T follicular helper cell (primary cell): ENCODE results near the gene ADCK2.
"Not testable (repeated sequence)": the region's sequence is repeated elsewhere in the genome, so short reads cannot be mapped to it uniquely, and the experiment has no call there.

ENCODE experiments used
- DNase-seq: peaks from one replicate; pipeline ENCODE4 v3.0.0-alpha.2; 2020; ENCODE audit warnings: low read depth
- total RNA-seq, 2 experiments: gene quantifications; one replicate each; lab custom pipeline; 2026; lab: John Stamatoyannopoulos, UW

The ADCK2 gene, protein sequence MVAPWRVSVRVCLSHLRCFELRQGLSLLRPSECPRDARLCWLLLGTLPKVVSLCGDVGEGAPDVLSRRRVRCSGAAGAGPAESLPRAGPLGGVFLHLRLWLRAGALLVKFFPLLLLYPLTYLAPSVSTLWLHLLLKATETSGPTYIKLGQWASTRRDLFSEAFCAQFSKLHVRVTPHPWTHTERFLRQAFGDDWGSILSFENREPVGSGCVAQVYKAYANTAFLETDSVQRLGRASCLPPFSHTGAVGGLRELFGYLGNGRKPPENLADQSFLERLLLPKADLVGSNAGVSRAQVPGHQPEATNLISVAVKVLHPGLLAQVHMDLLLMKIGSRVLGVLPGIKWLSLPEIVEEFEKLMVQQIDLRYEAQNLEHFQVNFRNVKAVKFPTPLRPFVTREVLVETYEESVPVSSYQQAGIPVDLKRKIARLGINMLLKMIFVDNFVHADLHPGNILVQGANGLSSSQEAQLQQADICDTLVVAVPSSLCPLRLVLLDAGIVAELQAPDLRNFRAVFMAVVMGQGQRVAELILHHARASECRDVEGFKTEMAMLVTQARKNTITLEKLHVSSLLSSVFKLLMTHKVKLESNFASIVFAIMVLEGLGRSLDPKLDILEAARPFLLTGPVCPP
- total RNA-seq: 22.2 to 35.6 reads per million in 2 experiments

GRCh38 chr7:140672382-140673062 is at the start of gene ADCK2:
TSS of gene ADCK2 (plus strand) at chr7:140672945. CDS start at chr7:140673331, 386 bp downstream.
- DNase-seq: peak; percentile 40

DNA sequence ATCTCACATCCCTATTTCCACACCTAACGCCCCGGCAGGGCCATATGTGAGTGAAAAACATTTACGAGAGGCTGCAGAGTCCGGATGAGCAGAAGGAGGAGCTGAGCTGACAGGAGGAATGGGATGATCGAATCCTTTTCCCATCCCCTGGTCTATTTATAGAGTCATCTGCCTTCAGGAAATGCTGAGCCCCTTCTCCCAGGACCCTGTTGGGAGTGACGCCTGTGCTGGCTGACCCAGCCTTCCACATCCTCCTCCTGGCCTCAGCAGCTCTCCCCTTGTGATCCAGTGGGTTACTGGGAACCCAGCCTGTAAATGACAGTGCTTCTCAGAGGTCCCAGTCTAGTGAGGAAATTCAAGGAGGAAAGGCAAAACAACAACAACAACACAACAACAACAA is 48.8 kb upstream of the ADCK2 start:
- DNase-seq: no peak

DNA sequence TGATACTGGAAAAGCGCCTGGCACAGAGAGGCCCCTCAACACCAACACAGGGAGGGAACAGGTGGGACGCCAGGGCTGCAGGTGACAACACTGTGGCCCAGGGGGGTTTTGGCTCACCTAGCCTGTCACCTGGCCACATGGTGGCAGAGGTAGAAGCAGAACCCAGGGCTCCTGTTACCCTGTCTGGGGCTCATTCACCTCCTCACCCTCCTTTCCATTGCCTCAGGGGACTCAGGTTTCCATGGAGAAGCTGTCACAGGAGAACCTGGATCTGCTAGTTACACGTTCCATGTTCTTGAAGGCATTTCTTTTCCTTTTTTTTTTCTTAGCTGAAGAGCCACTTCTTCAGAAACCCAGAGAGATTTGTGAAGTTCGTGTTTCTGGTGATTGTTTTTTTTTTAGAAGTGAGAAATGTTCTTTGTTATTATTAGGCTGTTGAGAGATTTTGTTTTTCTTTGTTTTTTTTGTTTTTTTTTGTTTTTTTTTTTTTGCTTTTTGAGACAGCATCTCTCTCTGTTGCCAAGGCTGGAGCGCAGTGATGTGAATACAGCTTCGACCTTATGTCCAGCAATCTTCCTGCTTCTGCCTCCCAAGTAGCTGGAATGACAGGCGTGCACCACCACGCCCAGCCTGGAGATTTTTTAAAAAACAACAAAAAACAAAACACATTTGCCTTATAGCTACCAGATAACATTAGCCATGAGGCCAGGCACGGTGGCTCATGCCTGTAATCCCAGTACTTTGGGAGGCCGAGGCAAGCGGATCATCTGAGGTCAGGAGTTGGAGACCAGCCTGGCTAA is 48.2 kb upstream of the ADCK2 start:
- DNase-seq: no peak

DNA sequence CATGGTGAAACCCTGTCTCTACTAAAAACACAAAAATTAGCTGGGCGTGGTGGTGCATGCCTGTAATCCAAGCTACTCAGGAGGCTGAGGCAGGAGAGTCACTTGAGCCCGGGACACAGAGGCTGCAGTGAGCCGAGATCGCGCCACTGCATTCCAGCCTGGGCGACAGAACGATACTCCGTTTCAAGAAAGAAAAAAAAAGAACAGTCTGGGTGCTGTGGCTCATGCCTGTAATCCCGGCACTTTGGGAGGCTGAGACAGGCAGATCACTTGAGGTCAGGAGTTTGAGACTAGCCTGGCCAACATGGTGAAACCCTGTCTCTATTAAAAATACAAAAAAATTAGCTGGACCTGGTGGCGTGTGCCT is 47.6 kb upstream of the ADCK2 start:
- not testable (repeated sequence) for DNase-seq

DNA sequence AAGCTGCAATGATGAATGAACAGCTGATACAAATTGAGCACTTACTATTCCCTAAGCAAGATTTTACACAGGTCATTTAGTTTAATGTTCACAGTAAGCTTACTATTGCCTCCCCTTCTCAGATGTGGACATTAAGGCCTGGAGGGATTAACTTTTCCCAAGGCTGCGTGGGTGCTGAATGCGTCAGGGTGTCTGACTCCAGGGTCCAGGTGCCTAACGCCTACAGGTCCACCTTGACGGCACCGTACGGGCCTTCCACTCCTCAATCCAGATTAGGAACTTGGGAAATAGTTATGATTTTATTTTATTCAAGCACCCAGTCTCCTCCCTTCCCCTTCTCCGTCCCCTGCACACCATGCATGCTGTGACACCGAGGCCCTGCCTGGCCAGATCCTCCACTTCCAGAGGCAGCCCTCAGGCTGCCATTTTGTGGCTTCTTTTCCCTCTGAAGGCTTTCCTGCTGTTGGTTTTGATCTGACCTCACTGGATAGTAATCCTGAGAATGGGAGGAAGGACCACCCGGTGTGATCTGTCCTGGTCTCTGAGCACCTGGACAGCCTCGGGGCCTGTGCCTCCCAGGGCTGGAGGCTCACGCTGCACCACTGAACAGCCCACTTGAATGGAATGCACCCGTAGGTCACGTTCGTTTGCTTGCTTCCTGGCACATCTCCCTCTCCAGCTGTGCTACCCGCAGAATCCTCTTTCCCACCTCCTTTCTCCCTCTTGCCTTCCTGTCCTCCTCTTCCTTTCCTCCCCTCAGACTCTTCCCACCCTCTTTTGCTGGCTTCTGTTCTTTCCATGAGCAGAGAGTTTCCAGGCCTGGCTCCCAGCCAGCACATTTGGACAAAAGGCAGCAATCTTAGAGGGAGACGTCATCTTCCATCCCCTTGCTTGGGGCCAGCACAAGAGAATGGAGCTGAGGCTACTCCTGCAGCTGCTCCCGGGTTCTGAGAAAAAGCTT is 46.6 kb upstream of the ADCK2 start:
- no peak for DNase-seq

GRCh38 chr7:140631021-140631420 is 41.7 kb upstream of the ADCK2 start:
- no peak for DNase-seq

- no peak for DNase-seq
These were observed 41.1 kb upstream of the ADCK2 start for GRCh38 chr7:140631602-140632001.

- DNase-seq: no peak
These were observed 37.4 kb upstream of the ADCK2 start for GRCh38 chr7:140635345-140635744.

- DNase-seq: no peak
These were observed 36.9 kb upstream of the ADCK2 start for GRCh38 chr7:140635816-140636215.

GRCh38 chr7:140637400-140637799 is 35.3 kb upstream of the ADCK2 start:
- DNase-seq: no peak

DNA sequence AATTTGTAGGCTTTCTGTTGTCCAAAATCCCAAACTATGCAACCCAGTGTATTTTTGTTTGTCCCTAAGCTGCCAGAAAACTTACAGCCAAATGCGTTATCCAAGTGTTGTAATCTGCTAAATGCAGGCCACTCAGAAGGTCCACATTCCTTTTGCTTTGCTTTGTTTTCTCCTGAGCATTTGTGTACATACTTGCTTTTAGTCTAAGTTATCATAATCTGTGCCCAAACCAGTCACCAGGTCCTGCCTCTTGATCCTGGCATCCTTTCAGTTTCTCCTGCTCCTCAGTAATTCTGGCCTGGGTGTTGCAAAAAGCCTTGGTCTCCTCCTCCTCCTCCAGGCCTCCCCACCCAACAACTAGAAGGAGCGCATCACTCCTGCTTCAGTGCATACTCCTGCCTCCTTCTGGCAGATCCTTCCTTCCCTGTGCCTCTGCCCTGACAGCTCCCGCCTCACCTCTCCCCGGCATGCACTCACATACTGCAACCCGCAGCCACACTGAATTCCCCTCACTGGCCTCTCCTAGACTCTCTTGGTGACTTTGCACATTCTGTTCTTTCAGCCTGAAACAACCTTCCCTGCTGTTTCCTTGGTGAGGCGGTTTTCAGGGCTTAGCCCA is 34.5 kb upstream of the ADCK2 start:
- no peak for DNase-seq

DNA sequence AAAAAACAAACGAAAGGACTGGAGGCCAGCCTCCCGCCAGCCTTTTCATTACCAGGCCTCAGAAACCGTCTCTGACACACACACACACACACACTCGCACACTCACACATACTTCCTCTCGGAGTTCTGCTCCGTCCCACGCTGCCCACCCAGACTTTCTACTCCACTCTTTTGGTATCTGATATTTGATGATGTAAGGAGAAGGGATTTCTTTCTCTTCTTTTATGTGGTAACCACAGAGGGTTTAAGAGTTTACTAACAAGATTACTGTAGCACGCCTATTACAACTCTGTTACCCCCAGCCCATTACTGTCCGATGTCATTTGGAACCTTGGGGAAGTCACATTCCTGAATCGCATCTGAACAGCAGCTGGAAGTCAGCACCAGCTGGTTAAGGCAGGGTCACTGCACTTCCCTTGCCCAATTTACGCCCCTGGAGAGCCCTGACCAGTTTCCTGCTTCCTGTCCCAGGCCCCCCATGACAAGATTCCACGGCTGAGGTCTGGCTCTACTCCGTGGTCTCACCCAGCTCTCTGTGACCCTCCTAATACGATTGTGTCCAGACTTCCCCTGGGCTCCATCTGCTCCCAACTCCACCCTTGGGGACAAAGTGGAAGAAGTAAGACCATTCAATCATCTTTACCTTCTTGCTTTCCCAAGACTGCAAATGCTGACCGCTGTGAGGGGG is 33.2 kb upstream of the ADCK2 start:
- no peak for DNase-seq

GRCh38 chr7:140640060-140640637 is 32.6 kb upstream of the ADCK2 start:
- no peak for DNase-seq

GRCh38 chr7:140640727-140641523 is 31.8 kb upstream of the ADCK2 start, which contains the start of gene DENND2A:
TSS of gene DENND2A (minus strand) at chr7:140640813. CDS start at chr7:140602397, 38,416 bp downstream.
- DNase-seq: no peak

- DNase-seq: no peak
These were observed 31.1 kb upstream of the ADCK2 start for GRCh38 chr7:140641524-140642195.

DNA sequence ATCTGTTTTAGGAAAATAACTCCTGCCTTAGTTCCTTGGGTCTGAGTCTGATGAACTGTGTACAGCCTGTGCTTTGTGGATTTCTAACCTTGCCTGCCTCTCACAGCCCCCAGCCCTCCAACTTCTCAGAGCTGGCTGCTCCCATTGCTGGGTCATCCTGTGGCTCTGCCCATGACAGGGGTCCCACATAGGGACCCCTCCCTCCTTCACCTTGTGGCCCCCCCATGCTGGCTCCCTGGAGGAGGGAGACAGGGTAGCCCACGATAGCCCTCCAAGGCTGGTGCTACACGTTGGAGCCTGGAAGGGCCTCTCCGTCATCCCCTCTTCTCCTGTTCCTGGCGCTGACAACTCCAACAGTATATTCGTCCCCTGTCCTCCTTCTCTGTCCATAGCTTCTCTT is 29.3 kb upstream of the ADCK2 start:
- DNase-seq: no peak

GRCh38 chr7:140644761-140645160 is 28.0 kb upstream of the ADCK2 start:
- not testable (repeated sequence) for DNase-seq
